K562 (cell line): ENCODE data around the gene MYO18B. TPM values are rescaled to one million over a fixed set of nuclear protein-coding genes. Genes with fewer than 3 reads are reported as not detected.

Experiments
- ATAC-seq: fragments of 200-7000 bp; cut with Tn5 transposase; 3 replicates; pipeline ENCODE4 v1.9.1; 2020; ENCODE audit warnings: moderate library complexity
- BruUV-seq: library from RNA; stranded (reverse); fragments of 400-500 nt; replicated peaks from 2 replicates; lab custom pipeline; 2021; lab: Mats Ljungman, UMichigan
- CTCF ChIA-PET: fragments of 300-600 bp; formaldehyde crosslinking; extraction: SDS; loops from one replicate; lab custom pipeline; 2021; ENCODE audit warnings: low intra/inter-chr PET ratio; lab: Yijun Ruan, JAX
- POLR2A ChIA-PET: fragments of 300-600, 350-650 bp; sonication (Branson Sonifier 250); formaldehyde crosslinking; extraction: SDS; loops from one replicate; lab custom pipeline; 2021; ENCODE audit warnings: antibody characterized with exemption, inconsistent platforms; lab: Yijun Ruan, JAX
- DNase-seq, 4 experiments: peaks; one replicate each; pipeline versions ENCODE4 v3.0.0 to v3.0.0-alpha.2; 2011 to 2018; ENCODE audit warnings: low spot score in 3 of 4, mixed read lengths in 3 of 4; ENCODE audit errors: extremely low read depth in 1 of 4
- FAIRE-seq: peaks from 2 replicates; lab custom pipeline; 2011; peaks lifted over from hg19 to GRCh38; lab: Jason Lieb, UNC
- H2AFZ ChIP-seq: 2 replicates; pipeline ENCODE4 v1.6.0; 2011; ENCODE audit warnings: low read depth, low read length, control low read depth, inconsistent platforms
- H3K27ac ChIP-seq: fragments of 200-600 bp; 3 replicates; pipeline ENCODE4 v1.8.0; 2011; ENCODE audit warnings: low read depth, mild to moderate bottlenecking, control low read depth, inconsistent platforms, low read length, moderate library complexity, mixed read lengths; ENCODE audit errors: extremely low read depth
- H3K27me3 ChIP-seq, 2 experiments: fragments of 300-600 bp in 1 of 2; 2 replicates in 1 of 2; 3 replicates in 1 of 2; pipeline versions ENCODE4 v1.6.0 to v1.8.0; 2011; ENCODE audit warnings: inconsistent platforms in 2 of 2, low read length in 2 of 2, mild to moderate bottlenecking in 1 of 2, mixed read lengths in 1 of 2, moderate library complexity in 1 of 2; ENCODE audit not compliant: control insufficient read depth in 2 of 2, insufficient read depth in 2 of 2
- H3K36me3 ChIP-seq: fragments of 300-600 bp; 3 replicates; pipeline ENCODE4 v1.8.0; 2011; ENCODE audit warnings: mild to moderate bottlenecking, low read length, inconsistent platforms; ENCODE audit not compliant: control insufficient read depth, insufficient read depth
- H3K4me1 ChIP-seq, 2 experiments: fragments of 200-600 bp in 1 of 2; replicated peaks in 1 of 2; 2 replicates in 1 of 2; 3 replicates in 1 of 2; pipeline versions ENCODE4 v1.5.1 to v1.8.0; 2011; ENCODE audit warnings: inconsistent platforms in 2 of 2, low read length in 2 of 2, mild to moderate bottlenecking in 1 of 2, mixed read lengths in 1 of 2, moderate library complexity in 1 of 2; ENCODE audit not compliant: control insufficient read depth in 2 of 2, insufficient read depth in 2 of 2
- H3K4me2 ChIP-seq: 2 replicates; pipeline ENCODE4 v1.6.1; 2011; ENCODE audit warnings: low read length, control low read depth, inconsistent platforms, mixed read lengths; ENCODE audit not compliant: insufficient read depth
- H3K4me3 ChIP-seq: fragments of 200-600 bp; sonication (generic), shearing (Covaris generic); 2 replicates; pipeline ENCODE4 v1.5.1; 2016; ENCODE audit warnings: control low read depth, inconsistent platforms
- H3K79me2 ChIP-seq: fragments of 200-600 bp; 3 replicates; pipeline ENCODE4 v1.8.0; 2011; ENCODE audit warnings: low read length, inconsistent platforms; ENCODE audit not compliant: control insufficient read depth, insufficient read depth
- H3K9ac ChIP-seq, 2 experiments: 2 replicates each; pipeline versions ENCODE4 v1.6.0 to v1.6.1; 2011; ENCODE audit warnings: low read depth in 2 of 2, low read length in 2 of 2, control low read depth in 1 of 2, inconsistent platforms in 1 of 2, mild to moderate bottlenecking in 1 of 2, mixed read lengths in 1 of 2; ENCODE audit not compliant: insufficient read depth in 1 of 2
- H3K9me1 ChIP-seq: one replicate; pipeline ENCODE4 v1.6.0; 2011; ENCODE audit warnings: inconsistent platforms, mild to moderate bottlenecking, low read length, moderate library complexity; ENCODE audit not compliant: control insufficient read depth, insufficient read depth
- H3K9me3 ChIP-seq: replicated peaks from 2 replicates; pipeline ENCODE4 v1.5.1; 2011; ENCODE audit warnings: low read depth, low read length, inconsistent platforms; ENCODE audit not compliant: control insufficient read depth, insufficient read depth
- H4K20me1 ChIP-seq: replicated peaks from 2 replicates; pipeline ENCODE4 v1.6.1; 2011; ENCODE audit warnings: low read length, inconsistent platforms, mixed read lengths; ENCODE audit not compliant: control insufficient read depth, insufficient read depth
- ATF3 ChIP-seq, 2 experiments: fragments of 450-650 bp in 1 of 2; sonication (generic) in 1 of 2; formaldehyde crosslinking in 1 of 2; IDR thresholded peaks in 1 of 2; conservative IDR thresholded peaks in 1 of 2; 2 replicates each; pipeline versions ENCODE4 v1.6.1 to v1.8.1; 2016 to 2023; ENCODE audit warnings: mild to moderate bottlenecking in 2 of 2, moderate library complexity in 2 of 2, inconsistent platforms in 1 of 2, missing genetic modification reagents in 1 of 2
- JUND ChIP-seq, 2 experiments: IDR thresholded peaks; 2 replicates in 1 of 2; 3 replicates in 1 of 2; pipeline ENCODE4 v1.6.1; 2011; ENCODE audit warnings: borderline replicate concordance in 2 of 2, low read depth in 2 of 2, low read length in 2 of 2, improper control_type of control experiment in 1 of 2, missing biosample characterization in 1 of 2, missing genetic modification characterization in 1 of 2, missing genetic modification reagents in 1 of 2
- KDM5B ChIP-seq: fragments of 200-600 bp; sonication (generic); IDR thresholded peaks from 2 replicates; pipeline ENCODE4 v1.6.1; 2012; ENCODE audit warnings: low read depth, mild to moderate bottlenecking, moderate library complexity, low read length, control low read depth, inconsistent platforms; ENCODE audit not compliant: insufficient replicate concordance
- MAX ChIP-seq: sonication (generic); formaldehyde crosslinking; IDR thresholded peaks from 2 replicates; pipeline ENCODE4 v1.9.0; 2022; ENCODE audit warnings: mild to moderate bottlenecking, missing genetic modification reagents
- MNT ChIP-seq, 2 experiments: fragments of 450-650 bp; conservative IDR thresholded peaks; 2 replicates each; pipeline ENCODE4 v1.6.1; 2017; ENCODE audit warnings: mild to moderate bottlenecking in 2 of 2, moderate library complexity in 2 of 2
- RUNX1 ChIP-seq: sonication (generic); IDR thresholded peaks from 2 replicates; pipeline ENCODE4 v1.6.1; 2016; ENCODE audit warnings: antibody characterized with exemption, low read depth
- TOE1 ChIP-seq, 2 experiments: fragments of 450-650 bp in 1 of 2; sonication (generic) in 1 of 2; formaldehyde crosslinking in 1 of 2; IDR thresholded peaks; 2 replicates each; pipeline versions ENCODE4 v1.7.1 to v1.8.0; 2016 to 2022; ENCODE audit warnings: borderline replicate concordance in 2 of 2, mild to moderate bottlenecking in 2 of 2, antibody characterized with exemption in 1 of 2, inconsistent platforms in 1 of 2, low read depth in 1 of 2, missing genetic modification reagents in 1 of 2, moderate library complexity in 1 of 2
- WGBS: fragments of 100-300 bp; shearing (Covaris generic); methylation state at CpG from one replicate; pipeline ENCODE4 v1.1.6; 2016; ENCODE audit warnings: low coverage, mixed read lengths; ENCODE audit not compliant: insufficient coverage; ENCODE audit errors: missing lambda C conversion rate; 5-methylcytosine and 5-hydroxymethylcytosine counted together
- in situ Hi-C: fragments of 300-500 bp; cut with MboI; formaldehyde crosslinking; loops from 4 replicates; pipeline ENCODE4 v1.15.0; 2018; ENCODE audit warnings: inconsistent platforms, mixed read lengths
- intact Hi-C: fragments of 100-400 bp; cut with micrococcal nuclease; formaldehyde crosslinking; loops from 2 replicates; pipeline ENCODE4 v1.14.2; 2022
- polyA plus RNA-seq, 8 experiments: library from polyadenylated mRNA; depleted of rRNA in 4 of 8; stranded (reverse) in 5 of 8; unstranded in 3 of 8; fragments of >200 nt; fragmentation: Nextera tagmentation in 2 of 8; fragmentation: Illumina TruSeq in 1 of 8; extraction: Ambion mirVana in 2 of 8; extraction: Trizol in 1 of 8; gene quantifications; 2 replicates each; pipeline versions ENCODE4 v1.2.1 to v1.2.3, GENCODE V29; 2011 to 2014; ENCODE audit warnings: inconsistent platforms in 1 of 8, missing spikeins in 1 of 8
- total RNA-seq, 7 experiments: library from RNA; depleted of rRNA in 6 of 7; stranded (reverse); fragments of >200 nt in 6 of 7; fragmentation: Illumina TruSeq in 2 of 7; extraction: Trizol in 2 of 7; gene quantifications; 2 replicates each; pipeline versions ENCODE4 v1.2.1 to v1.2.3, GENCODE V29; 2011 to 2021; ENCODE audit warnings: low replicate concordance in 1 of 7

The MYO18B gene
- total and polyA plus RNA-seq, 9 of the 15 experiments (the other 6 are each of a cell fraction or from before 2014, with no cell fraction given), result 0.06 to 7.0 (median 4.3) TPM

- peaks cover 50% of the 10 kb centered on the region for H4K20me1 ChIP-seq
- H2AFZ ChIP-seq, result no peak overlapping the region
- H3K27me3 ChIP-seq, result no peaks in the 10 kb centered on the region
- no peak overlapping the region for H3K4me3 ChIP-seq
- DNase-seq (no peak), ATAC-seq (no peak), FAIRE-seq (no peak)
- no peak overlapping the region for H3K9ac ChIP-seq
- ChIA-PET CTCF (no interaction called here), POLR2A (no interaction called here)
- no peak overlapping the region for H3K27ac ChIP-seq
- no peaks in the 10 kb centered on the region; the same call in 2 of the 3 replicates for H3K36me3 ChIP-seq
- peaks cover 84% of the 10 kb centered on the region for H3K79me2 ChIP-seq
- intact Hi-C loops, result no loop called here
- H3K4me2 ChIP-seq, result no peak overlapping the region; the same call in 1 of the 2 replicates
- H3K4me1 ChIP-seq, result peaks cover 26 to 62% of the 10 kb centered on the region in 2 experiments
- H3K9me1 ChIP-seq, result no peaks in the 10 kb centered on the region
- 0% methylated on average over 1 of the region's 1 CpG for WGBS
- H3K9me3 ChIP-seq, result no peaks in the 10 kb centered on the region
- TF ChIP-seq MNT (conservative IDR thresholded peaks at IDR 0.05), result no peak
- no peak for TF ChIP-seq KDM5B
- no peak for TF ChIP-seq RUNX1
- no peak for TF ChIP-seq MAX (CRISPR knock-in tag)
- no peak for TF ChIP-seq TOE1 (IDR thresholded peaks at IDR 0.05; ENCODE audit: borderline replicate concordance)
- no peak for TF ChIP-seq TOE1 (CRISPR knock-in tag; IDR thresholded peaks at IDR 0.05; ENCODE audit: borderline replicate concordance, low read depth)
- peak; percentile 39; the same call in 1 of the 2 replicates for TF ChIP-seq JUND (IDR thresholded peaks at IDR 0.05; ENCODE audit: borderline replicate concordance, low read depth, low read length)
- TF ChIP-seq JUND (tag; IDR thresholded peaks at IDR 0.05; ENCODE audit: borderline replicate concordance, low read depth, low read length), result no peak
- peak; percentile 71 for TF ChIP-seq ATF3 (IDR thresholded peaks at IDR 0.05)
- no peak for TF ChIP-seq ATF3 (CRISPR knock-in tag; conservative IDR thresholded peaks at IDR 0.05)
- in situ Hi-C loops, result no loop called here
- BruUV-seq, result no TSS peak
Observed at GRCh38 chr22:25746012-25746373, 4.0 kb downstream of the MYO18B start.
